Sciatic nerve (tissue), 2 donors: ENCODE data around the gene RNMT. TPM values are rescaled to one million over a fixed set of nuclear protein-coding genes. Genes with fewer than 3 reads are reported as not detected.
"Not testable (repeated sequence)": the region's sequence is repeated elsewhere in the genome, so short reads cannot be mapped to it uniquely, and the experiment has no call there.

Source experiments
- ATAC-seq: fragments of 200-7000 bp; cut with Tn5 transposase; one replicate; pipeline ENCODE4 v1.9.1; 2020; ENCODE audit warnings: mild to moderate bottlenecking, moderate library complexity
- DNase-seq: peaks from one replicate; pipeline ENCODE4 v3.0.0-alpha.2; 2020; ENCODE audit warnings: low spot score
- intact Hi-C: fragments of 100-400 bp; cut with DNase I; formaldehyde crosslinking; loops from one replicate; pipeline ENCODE4 v1.14.2; 2022
- total RNA-seq: library from RNA; stranded (reverse); fragmentation: NEBNext Ultra II Directional; extraction: Animal tissue kit (Norgen Biotek cat#: 25700); gene quantifications from one replicate; pipeline ENCODE4 v1.2.1, GENCODE V29; 2021
- donor health status: DM: no; HTN: no; CAD: no.
- donor health status: DM: no; HTN: no; CAD: no.

The RNMT gene
- total RNA-seq, 1 donor from 2014 or later: 37.2 TPM

- intact Hi-C loops: no loop called here
- DNase-seq (no peak), ATAC-seq (no peak)
Measured at GRCh38 chr18:13725566-13726231, 774 bp upstream of the RNMT start.

- intact Hi-C loops: no loop called here
- ATAC-seq: peak; percentile 77
- DNase-seq: no peak
Measured at GRCh38 chr18:13726972-13727331, 479 bp downstream of the RNMT start.

DNA sequence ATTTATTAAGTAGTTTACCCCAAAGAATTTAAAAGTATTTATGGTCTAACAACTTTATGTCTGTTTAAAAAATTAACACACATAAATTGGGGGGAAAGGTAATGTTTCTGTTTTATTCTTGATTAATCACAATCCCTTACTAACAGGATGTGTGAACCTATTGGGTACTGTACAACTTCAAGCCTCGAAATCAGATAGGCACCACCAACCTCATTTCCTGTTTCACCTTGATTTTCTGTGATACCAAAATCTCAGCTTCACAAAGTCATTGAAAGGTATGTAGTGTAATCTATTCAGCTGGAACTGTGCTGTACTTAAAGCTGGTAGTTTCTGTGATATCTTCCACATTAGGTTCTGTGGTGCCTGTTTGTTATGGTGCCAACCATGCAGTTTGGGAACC, 4.0 kb downstream of the RNMT start:
- intact Hi-C loops: no loop called here
- ATAC-seq (no peak), DNase-seq (no peak)

DNA sequence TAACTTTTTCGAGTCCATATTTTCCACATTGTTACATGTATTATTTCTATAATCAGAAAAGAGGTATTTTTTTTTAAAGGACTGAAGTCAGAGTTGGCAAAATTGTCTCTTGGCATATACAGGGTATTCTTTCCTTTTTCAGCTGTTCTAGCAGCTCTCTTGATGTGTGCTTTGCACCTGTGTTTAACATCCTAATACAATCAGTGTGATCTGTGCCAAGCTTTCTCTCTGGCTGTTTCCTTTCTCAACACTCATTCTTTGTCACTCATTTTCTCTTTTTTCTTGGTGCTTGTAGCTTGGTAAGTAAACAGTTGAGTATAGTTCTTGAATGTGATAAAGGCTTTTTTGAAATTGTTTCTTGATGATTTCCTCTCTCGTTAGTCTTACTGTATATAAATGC, 9.2 kb downstream of the RNMT start:
- ATAC-seq: no peak
- intact Hi-C loops: no loop called here

DNA sequence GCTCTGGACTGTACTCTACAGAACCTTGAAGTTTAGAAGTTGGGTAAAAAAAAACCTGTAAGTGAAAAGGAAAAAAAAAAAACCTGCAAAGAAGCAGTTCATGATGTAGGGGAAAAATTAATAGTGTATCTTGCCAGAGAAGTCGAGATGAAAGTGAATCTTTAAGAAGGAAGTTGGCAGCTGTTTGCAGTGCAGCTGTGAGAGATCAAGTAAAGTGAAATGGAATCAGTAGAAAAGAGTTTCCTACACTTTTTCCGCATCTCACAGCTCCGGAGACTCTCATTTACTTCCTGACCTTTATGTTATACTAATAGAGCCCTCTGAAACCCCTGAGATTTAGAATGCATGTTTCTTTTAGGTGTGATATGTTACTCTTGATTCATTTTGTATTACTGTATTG, 19.2 kb downstream of the RNMT start:
- intact Hi-C loops: no loop called here
- DNase-seq (no peak), ATAC-seq (no peak)

More for the DNA sequence above, 9.2 kb downstream of the RNMT start:
- DNase-seq: no peak

DNA sequence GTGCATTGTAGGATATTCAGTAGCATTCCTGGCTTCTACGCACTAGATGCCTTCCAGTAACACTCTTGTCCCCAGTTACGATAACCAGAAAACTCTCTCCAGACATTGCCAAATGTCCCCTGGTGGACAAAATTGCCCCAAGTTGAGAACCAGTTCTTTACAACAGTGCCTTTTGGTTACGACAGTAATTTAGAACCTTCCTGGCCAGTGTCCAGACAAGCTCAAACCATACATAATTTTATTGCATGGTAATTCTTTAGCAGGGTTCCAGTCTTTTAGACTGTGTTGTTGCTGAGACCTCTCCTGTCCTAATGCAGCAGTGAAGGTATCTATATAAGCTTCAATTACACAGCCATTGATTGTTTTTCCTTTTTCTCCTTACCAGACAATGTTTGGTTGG, 20.2 kb downstream of the RNMT start:
- no peak for DNase-seq
- intact Hi-C loops: no loop called here
- ATAC-seq: no peak

GRCh38 chr18:13751599-13751998, 25.1 kb downstream of the RNMT start:
- intact Hi-C loops, DNase-seq, ATAC-seq: not testable (repeated sequence)

DNA sequence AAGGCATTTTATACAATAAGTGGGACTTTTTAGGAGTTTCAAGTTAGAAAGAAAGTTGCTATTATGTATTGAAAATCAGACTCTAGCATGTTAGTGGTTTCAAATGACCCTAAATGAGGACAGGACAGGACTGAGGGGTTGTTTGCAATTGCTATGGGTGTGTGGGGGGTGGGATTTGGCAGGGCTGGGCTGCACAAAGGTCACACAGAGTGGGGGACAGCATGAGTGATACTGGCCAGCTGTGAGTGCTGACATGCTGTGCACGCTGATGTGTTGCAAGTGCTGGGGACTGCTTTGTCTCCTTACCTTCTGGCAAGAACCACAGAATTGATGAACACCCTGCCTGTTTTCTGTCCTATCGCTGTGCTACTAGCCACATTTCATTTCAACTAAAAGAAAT, 29.8 kb downstream of the RNMT start:
- intact Hi-C loops: no loop called here
- ATAC-seq (no peak), DNase-seq (no peak)

DNA sequence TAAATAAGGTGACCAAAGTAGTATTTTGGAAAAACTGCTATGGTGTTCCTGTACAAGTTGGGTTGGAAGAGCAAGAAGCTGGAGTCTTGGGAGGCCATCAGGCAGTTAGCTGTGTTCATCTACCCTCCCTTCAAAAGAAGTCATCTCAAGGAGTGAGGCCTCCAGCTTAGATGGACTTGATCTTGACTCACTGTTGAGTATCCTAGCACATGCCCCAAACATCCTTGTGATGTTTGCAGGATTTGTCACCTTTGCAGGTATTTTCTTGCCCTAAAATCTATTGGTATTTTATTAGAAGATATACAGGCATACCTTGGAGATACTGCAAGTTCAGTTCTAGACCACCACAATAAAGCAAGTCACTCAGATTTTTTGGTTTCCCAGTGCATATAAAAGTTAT, 30.2 kb downstream of the RNMT start:
- ATAC-seq (no peak), DNase-seq (no peak)
- intact Hi-C loops: no loop called here

DNA sequence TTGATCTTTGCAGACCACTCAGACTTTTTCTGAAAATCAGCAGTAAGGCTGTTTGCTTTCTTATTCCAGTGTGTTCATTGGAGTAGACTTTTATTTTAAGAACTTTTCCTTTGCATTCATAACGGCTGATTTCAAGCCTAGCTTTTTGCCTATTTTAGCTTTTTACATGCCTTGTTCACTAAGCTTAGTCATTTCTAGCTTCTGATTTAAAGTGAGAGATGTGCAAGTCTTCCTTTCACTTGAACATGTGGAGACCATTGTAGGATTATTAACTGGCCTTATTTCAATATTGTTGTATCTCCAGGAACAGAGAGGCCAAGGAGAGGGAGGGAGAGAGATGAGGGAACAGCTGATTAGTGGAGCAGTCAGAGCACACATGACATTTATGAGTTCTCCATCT, 32.1 kb downstream of the RNMT start:
- ATAC-seq (no peak), DNase-seq (no peak)
- intact Hi-C loops: no loop called here

- ATAC-seq: no peak
- intact Hi-C loops: no loop called here
Measured at GRCh38 chr18:13760047-13760446, 33.6 kb downstream of the RNMT start.

DNA sequence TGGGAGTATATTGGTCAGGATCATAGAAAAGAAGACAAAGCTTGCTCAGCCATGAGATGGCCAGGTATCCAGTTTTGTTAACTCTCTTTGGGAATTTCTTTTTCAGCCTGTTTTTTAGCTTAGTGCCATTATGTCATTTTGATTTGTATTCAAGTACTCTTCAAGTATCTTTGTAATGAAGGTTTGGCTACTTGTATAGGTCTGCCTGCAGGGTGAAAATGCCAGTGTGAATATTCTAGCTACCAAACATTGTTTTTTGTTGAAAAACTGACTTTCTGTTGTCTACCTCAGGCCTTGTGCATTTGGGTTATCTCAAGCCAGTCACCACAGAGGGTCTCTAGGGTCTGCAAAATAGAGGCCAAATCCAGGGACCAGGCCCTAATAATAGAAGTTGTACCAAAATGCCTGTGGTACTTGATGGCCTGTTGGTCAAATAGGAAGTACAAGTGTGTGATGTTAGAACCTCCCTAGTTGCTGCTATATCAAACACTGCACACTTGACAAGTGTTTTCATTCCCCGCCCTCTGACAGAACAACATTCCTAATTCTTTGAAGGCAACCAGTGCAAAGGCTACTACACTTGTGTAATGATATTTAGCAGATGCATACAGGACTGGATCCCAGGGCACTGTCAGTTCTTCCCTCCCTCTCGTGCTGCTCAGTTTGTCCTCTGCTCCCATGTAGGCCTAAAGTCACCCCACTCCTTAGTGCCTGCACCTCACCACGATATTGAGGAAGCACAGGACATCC, 36.4 kb downstream of the RNMT start:
- DNase-seq: no peak
- ATAC-seq: no peak

More at GRCh38 chr18:13760047-13760446, 33.6 kb downstream of the RNMT start:
- DNase-seq: no peak

GRCh38 chr18:13775058-13775457, 48.6 kb downstream of the RNMT start:
- ATAC-seq: no peak
- intact Hi-C loops: no loop called here
- no peak for DNase-seq

More for the DNA sequence above, 36.4 kb downstream of the RNMT start:
- intact Hi-C loops: no loop called here

DNA sequence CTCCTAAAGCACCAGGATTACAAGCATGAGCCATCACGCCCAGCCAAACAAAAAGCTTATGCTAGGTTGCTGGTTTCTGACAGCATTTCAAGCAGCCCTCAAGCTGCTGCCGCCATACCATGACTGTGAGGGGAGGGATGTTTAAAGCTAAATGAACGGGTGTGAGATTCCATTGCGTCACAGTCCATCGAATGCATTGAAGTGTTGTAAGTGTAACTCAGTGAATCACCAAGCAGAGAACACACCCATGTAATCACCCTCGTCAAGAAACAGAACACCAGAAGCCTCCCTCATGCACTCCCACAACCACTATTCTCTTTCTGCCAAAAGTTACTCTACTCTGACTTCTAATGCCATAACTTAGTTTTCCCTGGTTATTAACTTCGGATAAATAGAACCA, 64.7 kb downstream of the RNMT start:
- ATAC-seq (no peak), DNase-seq (no peak)
- intact Hi-C loops: no loop called here

DNA sequence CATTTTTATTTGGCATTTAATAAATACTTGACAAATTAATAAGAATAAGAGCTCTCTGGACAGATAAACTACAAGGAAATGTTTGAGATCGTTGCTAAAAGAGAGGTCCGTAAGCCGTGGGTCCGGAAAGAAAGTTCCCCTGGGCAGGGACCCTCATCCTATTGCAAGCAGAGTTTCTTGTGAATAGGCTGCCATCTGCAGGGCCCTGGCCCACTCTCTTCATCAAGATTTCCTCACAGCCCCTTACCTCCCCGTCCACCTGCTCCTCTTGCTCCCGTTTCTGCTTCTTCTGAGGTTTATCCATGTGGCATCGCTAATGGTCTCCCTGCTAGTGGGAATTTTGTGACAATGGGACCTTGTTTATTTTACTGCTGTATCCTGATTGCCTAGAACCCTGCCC, 67.3 kb downstream of the RNMT start:
- DNase-seq: no peak
- ATAC-seq: no peak
- intact Hi-C loops: no loop called here

- ATAC-seq (no peak), DNase-seq (no peak)
- intact Hi-C loops: no loop called here
Measured at GRCh38 chr18:13796515-13796914, 70.0 kb downstream of the RNMT start.

DNA sequence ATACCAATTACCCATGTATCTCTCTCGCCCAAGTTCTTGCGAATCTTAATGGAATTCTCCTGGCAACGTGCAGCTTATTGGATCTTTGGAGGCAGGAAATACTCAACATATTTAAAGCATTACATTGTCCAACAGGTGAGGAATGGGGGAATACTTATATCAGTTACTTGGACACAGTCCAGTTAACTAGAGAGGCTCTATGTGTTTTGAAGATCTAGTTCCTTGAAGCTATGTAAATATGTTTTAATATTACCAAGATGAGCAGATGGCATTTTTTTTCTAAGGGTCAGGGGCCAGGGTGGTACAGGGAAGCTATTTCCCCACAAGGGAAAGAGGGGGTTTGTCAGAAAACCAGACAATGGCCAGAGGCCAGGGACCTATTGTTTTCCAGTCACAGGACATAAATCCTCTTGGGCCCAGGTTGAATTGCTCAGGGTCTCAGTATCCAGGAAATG, 70.7 kb downstream of the RNMT start:
- no peak for DNase-seq
- no peak for ATAC-seq
- intact Hi-C loops: no loop called here

- ATAC-seq (no peak), DNase-seq (no peak)
- intact Hi-C loops: no loop called here
Measured at GRCh38 chr18:13799396-13799795, 72.9 kb downstream of the RNMT start.

DNA sequence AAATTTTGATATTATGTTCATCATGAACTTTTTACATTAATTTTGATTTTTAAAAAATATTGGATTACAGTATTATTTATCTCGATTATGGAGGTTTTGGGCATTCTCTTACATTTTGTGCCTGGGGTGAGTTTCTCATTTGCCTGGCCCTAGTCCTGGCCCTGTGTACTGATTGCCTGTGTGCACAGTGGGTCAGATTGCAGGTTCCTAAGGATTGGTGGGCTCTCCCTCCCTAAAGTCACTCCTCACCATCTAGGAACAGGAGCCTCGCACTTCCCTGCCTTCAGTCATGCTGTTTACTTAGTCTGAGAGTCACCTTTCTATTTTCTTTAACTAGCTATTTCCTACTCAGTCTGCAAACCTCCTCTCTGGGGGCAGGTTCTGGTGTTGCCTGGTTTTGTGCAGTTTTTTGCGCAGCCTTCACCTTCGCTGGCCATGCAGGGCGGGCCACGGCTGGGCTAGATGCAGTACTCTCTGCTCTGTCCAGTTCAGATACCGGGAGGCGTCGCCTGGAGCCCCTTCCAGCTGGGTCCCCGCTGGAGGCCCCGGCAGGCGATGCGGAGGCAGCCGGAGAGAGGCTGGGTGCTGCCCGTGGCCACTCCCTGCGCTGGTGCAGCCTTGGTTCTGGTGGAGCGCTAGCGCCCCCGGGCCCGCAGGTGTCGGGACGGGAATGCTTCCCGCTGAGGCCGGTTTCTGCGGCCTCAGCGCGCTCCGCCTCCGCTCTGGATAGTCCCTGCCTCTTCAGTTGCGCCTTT, 74.2 kb downstream of the RNMT start:
- peak; percentile 84 for ATAC-seq
- DNase-seq: peak; percentile 66
- intact Hi-C loops: no loop called here

DNA sequence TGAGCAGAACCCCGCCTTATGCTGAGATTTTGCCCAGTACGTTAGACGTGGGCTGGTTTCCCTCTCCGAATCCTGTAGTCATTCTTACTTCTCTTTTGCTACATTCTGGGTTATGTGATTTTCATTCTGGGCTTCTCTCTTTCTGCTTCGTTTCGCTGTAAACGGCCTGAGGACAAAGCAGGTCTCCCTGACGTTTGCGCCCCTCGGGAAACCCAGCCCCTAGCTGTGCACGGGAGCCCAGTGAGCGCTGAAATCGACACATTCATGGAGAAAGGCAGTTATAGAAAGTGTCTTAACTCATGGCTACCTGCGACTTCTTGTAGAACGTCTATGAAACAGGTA, 74.8 kb downstream of the RNMT start:
- intact Hi-C loops: no loop called here
- no peak for DNase-seq
- ATAC-seq: no peak
